Lower leg skin (tissue), 4 donors: Measurements from ENCODE around the gene TPM4. TPM values are rescaled to one million over a fixed set of nuclear protein-coding genes. Genes with fewer than 3 reads are reported as not detected.

Experiments used
- DNase-seq, 2 donors: peaks; one replicate each; pipeline ENCODE4 v3.0.0-alpha.2; 2019; ENCODE audit warnings: low spot score in 2 of 2
- H3K4me3 ChIP-seq: fragments of 200-600 bp; sonication (generic); 2 replicates; pipeline ENCODE4 v1.5.1; 2017; ENCODE audit warnings: mild to moderate bottlenecking, low read depth; ENCODE audit not compliant: poor library complexity, severe bottlenecking
- CTCF ChIP-seq, 3 donors: fragments of 450-650 bp; IDR thresholded peaks; one replicate each; pipeline ENCODE4 v1.5.1; 2016; ENCODE audit warnings: antibody characterized with exemption in 3 of 3, mild to moderate bottlenecking in 3 of 3, moderate library complexity in 2 of 3
- POLR2A ChIP-seq, 2 donors: fragments of 450-650 bp; IDR thresholded peaks; one replicate each; pipeline ENCODE4 v1.6.1; 2016 to 2017; ENCODE audit warnings: antibody characterized with exemption in 2 of 2, mild to moderate bottlenecking in 1 of 2, moderate library complexity in 1 of 2
- WGBS, 2 donors: methylation state at CpG; one replicate each; pipeline ENCODE4 v1.1.5; 2018; 5-methylcytosine and 5-hydroxymethylcytosine counted together
- intact Hi-C: fragments of 100-400 bp; cut with DNase I; formaldehyde crosslinking; loops from one replicate; pipeline ENCODE4 v1.15.0; 2023; ENCODE audit warnings: low total_unique reads
- total RNA-seq, 4 donors: library from RNA; depleted of rRNA; stranded (reverse); fragments of >200 nt; gene quantifications; one replicate each; pipeline ENCODE4 v1.1.0, GENCODE V29; 2016

TPM4 gene
- total RNA-seq, 4 donors from 2014 or later = 217 to 303 (median 267) TPM

- 81 to 85% methylated on average over 7 of the region's 7 CpGs for WGBS, 2 donors
- H3K4me3 ChIP-seq = no peak overlapping the region
- no peak for DNase-seq
- intact Hi-C loops = no loop called here
- TF ChIP-seq POLR2A (IDR thresholded peaks at IDR 0.05) (no peak), CTCF (IDR thresholded peaks at IDR 0.05) (no peak)
Observed at GRCh38 chr19:16134510-16134909, 58.2 kb downstream of the TPM4 start.

GRCh38 chr19:16135430-16136127, 59.3 kb downstream of the TPM4 start:
- no peak for TF ChIP-seq POLR2A (IDR thresholded peaks at IDR 0.05)
- no peak for TF ChIP-seq CTCF (IDR thresholded peaks at IDR 0.05)
- intact Hi-C loops = no loop called here
- DNase-seq = no peak
- no peak overlapping the region for H3K4me3 ChIP-seq
- WGBS, 2 donors = 76 to 78% methylated on average over 4 of the region's 4 CpGs

GRCh38 chr19:16136185-16136999, 60.1 kb downstream of the TPM4 start:
- no peak for TF ChIP-seq POLR2A (IDR thresholded peaks at IDR 0.05)
- no peak for TF ChIP-seq CTCF (IDR thresholded peaks at IDR 0.05)
- DNase-seq = no peak
- no peak overlapping the region for H3K4me3 ChIP-seq
- 57 to 60% methylated on average over 16 of the region's 16 CpGs for WGBS, 2 donors
- intact Hi-C loops = no loop called here

- 73 to 85% methylated on average over 13 of the region's 13 CpGs for WGBS, 2 donors
- DNase-seq = no peak
- intact Hi-C loops = no loop called here
- H3K4me3 ChIP-seq = no peak overlapping the region
- TF ChIP-seq POLR2A (IDR thresholded peaks at IDR 0.05) (no peak), CTCF (IDR thresholded peaks at IDR 0.05) (no peak)
Observed at GRCh38 chr19:16139752-16140151, 63.5 kb downstream of the TPM4 start.

GRCh38 chr19:16141043-16141442, 64.7 kb downstream of the TPM4 start:
- intact Hi-C loops = no loop called here

More at GRCh38 chr19:16141043-16141442, 64.7 kb downstream of the TPM4 start:
- no peak for DNase-seq
- 56 to 70% methylated on average over 4 of the region's 4 CpGs for WGBS, 2 donors
- TF ChIP-seq CTCF (IDR thresholded peaks at IDR 0.05) = no peak
- TF ChIP-seq POLR2A (IDR thresholded peaks at IDR 0.05) = no peak
- H3K4me3 ChIP-seq = no peak overlapping the region
